Measurements from ENCODE around the gene NEK3. TPM values are rescaled to one million over a fixed set of nuclear protein-coding genes. Genes with fewer than 3 reads are reported as not detected.
A peak's percentile ranks its signal among the peaks of the same experiment; 100 is the strongest.
"Not testable (repeated sequence)": the region's sequence is repeated elsewhere in the genome, so short reads cannot be mapped to it uniquely, and the experiment has no call there.

NEK3 gene
- total RNA-seq, 1 experiment from 2014 or later: 11.4 TPM

DNA sequence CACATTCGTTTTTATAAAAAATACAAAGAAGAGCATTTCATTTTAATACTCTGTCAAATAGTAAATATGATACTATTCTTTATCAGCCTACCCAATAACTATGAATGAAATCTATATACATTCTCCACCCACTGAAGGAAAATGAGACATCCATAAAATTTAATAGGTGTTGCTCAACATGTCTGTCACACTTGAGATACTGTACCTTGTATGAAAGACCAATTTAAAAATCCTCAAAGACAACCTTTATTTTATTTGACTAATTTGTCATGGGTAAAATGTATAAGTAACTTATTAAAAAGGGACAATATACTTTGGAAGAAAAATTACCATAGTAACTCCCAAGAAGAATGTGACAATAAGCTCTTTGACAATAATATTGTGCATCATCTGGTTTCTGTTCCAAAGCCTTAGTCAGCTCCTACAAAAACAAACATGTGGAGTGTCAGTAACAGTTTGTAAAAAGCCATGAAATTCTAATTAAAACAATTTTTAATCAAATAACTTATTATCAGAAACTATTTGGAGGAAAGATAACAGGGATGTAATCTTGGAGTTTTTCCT lies 11.5 kb upstream of the NEK3 start:
- DNase-seq (ENCODE audit: low spot score): not testable (repeated sequence)

DNA sequence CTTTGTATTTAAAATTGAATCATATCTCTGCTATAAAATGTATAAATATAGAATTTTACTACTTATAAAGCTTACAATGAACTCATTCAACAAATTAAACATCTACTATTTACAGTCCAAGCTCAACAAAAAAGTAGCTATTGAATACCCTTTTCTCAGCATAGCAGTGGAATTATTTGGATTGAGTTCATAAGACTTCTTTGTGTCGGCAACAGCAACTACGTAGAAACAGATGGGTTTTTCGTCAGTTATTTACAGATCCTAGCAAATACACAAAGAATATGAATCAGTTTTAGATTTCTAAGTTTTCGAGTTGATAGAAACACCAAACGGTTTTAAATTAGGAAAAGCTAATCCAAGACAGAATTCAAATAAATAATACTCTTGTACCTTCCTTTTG lies 10.4 kb upstream of the NEK3 start:
- DNase-seq (ENCODE audit: low spot score): no peak

- DNase-seq (ENCODE audit: low spot score): no peak
These were observed 6.0 kb upstream of the NEK3 start for GRCh38 chr13:52165411-52165810.

DNA sequence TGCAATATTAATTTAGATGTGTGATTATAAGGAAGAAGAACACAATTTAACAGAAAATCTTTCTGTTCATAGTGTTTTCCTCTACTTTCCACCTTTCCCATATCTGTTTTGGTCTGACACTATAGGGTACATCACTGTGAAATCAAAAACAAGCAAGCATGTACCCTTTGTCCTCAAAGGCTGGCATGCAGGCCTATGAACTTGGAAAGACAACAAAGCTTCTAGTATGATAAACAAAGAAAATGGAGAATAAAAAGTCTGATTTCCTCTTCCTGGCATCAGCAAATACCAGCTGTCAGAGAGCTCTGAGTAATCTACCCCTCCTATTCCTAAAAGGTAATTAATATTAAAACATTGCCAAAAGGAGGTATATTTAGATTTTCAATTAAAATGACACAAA lies 5.6 kb upstream of the NEK3 start:
- no peak for DNase-seq (ENCODE audit: low spot score)

- peak; percentile 23 for DNase-seq (ENCODE audit: low spot score)
These were observed 4.5 kb upstream of the NEK3 start for GRCh38 chr13:52163878-52164277.

DNA sequence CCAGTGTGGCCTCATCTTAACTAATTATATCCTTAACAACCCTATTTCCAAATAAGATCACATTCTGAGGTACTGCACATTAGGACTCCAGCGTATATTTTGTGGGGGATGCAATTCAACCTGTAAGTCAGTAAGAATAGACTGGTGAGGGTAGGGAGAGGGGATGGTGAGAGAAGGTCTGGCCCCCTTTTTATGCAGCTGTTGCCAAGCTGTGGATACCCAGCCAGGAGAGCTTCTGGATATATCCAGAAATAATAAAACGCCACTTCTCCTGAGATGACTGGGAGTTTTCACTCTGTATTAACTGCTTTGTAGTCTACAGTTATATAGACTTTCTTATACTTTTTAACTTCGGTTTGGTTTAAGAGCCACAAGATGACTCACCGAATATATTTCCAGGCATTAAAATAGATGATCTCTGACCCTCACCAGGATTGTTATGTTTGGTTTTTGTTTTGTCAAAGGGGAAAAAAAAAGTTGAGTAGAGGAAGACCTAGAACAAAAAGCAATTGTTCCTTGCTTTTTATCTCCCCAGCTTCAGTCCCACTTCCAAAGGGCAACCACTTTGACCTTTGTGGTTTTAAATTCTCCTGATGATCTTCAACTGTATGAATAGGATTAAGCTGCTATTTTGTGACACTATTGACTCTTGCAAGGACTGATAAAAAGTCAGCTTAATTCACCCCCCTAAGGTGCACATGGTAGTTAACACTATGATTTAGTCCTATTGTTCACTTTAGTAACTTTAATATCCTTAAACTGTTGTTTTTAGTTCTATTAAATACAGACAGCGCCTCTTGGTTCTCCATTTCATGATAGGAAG lies 3.1 kb upstream of the NEK3 start:
- peak; percentile 74 for DNase-seq (ENCODE audit: low spot score)

GRCh38 chr13:52161181-52161646 lies 1.8 kb upstream of the NEK3 start:
- no peak for DNase-seq (ENCODE audit: low spot score)

DNA sequence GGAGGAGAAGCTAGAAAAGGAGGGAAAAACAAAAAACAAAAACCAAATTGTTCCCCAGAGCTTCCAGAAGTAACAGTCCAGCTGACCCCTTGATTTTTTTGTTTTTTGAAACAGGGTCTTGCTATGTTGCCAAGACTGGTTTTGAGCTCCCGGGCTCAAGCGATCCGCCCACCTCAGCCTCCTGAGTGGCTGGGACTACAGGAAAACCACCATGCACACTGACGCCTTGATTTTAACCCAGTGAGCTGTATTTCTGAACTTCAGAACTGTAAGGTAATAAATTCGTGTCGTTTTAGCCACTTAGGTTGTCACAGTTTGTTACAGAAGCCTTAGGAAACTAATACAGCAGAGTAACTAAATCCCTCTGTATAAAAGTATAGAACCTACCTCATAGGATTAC lies 1.1 kb upstream of the NEK3 start:
- no peak for DNase-seq (ENCODE audit: low spot score)

DNA sequence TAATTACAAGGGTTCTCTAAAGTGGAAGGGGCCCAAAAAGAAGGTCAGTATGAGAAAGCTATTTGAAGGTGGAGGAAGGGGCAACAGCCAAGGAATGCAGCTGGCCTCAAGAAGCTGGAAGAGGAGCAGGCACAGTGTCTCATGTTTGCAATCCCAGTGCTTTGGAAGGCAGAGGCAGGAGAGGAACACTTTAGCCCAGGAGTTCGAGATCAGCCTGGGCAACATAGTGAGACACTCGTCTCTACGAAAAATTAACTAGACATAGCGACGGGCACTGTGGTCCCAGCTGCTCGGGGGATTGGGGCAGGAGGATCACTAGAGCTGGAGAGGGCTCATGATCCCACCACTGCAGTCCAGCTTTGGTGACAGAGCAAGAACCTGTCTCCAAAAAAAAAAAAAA lies 656 bp upstream of the NEK3 start:
- DNase-seq (ENCODE audit: low spot score): no peak

GRCh38 chr13:52158629-52159158 lies 703 bp downstream of the NEK3 start:
- DNase-seq (ENCODE audit: low spot score): peak; percentile 16

- no peak for DNase-seq (ENCODE audit: low spot score)
These were observed 2.6 kb downstream of the NEK3 start for GRCh38 chr13:52156724-52157261.

GRCh38 chr13:52155177-52155576 lies 4.2 kb downstream of the NEK3 start:
- DNase-seq (ENCODE audit: low spot score): no peak

DNA sequence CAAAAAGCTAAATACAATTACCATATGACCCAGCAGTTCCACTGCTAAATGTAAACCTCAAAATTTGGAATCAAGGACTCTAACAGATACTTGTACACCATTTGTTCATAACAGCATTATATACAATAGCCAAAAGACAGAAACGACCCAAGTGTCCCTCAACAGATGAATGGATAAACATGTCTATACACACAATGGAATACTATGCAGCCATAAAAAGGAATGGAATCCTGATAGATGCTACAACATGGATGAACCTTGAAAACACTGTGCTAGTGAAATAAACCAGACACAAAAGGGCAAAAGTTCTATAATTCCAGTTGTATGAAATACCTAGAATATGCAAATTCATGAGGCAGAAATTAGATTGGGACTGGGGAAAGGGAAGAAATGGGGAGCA lies 12.2 kb downstream of the NEK3 start:
- DNase-seq (ENCODE audit: low spot score): no peak

GRCh38 chr13:52141299-52141698 lies 18.1 kb downstream of the NEK3 start:
- DNase-seq (ENCODE audit: low spot score): no peak

- no peak for DNase-seq (ENCODE audit: low spot score)
These were observed 21.9 kb downstream of the NEK3 start for GRCh38 chr13:52137489-52137888.

GRCh38 chr13:52136763-52137162 lies 22.6 kb downstream of the NEK3 start:
- DNase-seq (ENCODE audit: low spot score): no peak

DNA sequence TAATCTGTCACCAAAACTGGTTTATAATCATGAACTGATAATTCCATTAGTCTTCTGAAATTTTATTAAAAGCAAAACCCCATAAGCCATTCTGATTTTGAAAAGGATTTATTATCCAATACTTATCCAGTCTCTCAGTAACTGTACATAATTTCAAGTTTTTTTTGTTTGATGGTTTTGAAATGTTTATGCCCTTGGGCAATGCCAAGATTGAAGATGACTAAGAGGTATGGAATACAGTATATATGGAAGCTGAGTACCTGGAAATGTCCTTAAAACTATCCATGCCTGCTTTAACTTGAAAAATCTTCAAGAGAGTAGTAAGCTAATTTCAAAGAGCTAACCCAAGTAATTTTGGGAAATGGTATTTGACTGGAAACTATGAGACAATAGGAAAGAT lies 28.8 kb downstream of the NEK3 start:
- DNase-seq (ENCODE audit: low spot score): no peak

- DNase-seq (ENCODE audit: low spot score): peak; percentile 20
These were observed 30.4 kb downstream of the NEK3 start, which contains the start of gene NEK5 for GRCh38 chr13:52128714-52129700. Gene NEK5 (minus strand): TSS chr13:52129073. CDS start chr13:52127482, 1,591 bp downstream.

- peak; percentile 55 for DNase-seq (ENCODE audit: low spot score)
These were observed 31.4 kb downstream of the NEK3 start for GRCh38 chr13:52127783-52128702.

DNA sequence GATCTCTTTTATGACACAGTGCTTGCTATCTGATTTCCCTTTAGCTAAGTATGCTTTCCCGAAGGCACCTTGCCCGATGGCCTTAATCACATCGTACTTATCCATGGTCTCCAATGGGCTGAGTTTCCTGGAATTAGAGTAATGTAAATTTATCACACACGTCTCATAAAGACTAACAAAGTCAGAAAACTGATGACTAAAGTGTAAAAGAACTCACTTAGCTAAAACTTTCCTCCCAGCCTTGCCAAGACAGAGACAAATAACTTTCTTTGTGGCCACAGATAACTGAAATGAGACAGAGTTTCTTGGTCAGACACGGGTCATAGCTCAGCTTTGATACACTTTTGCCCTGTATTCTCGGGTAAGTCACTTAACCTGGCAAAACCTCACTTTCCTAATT lies 32.0 kb downstream of the NEK3 start:
- no peak for DNase-seq (ENCODE audit: low spot score)

Data from A172 (cell line).